GM21723 (cell line): ENCODE data around the gene ACD.

Experiments used
- ATAC-seq: cut with Tn5 transposase; IDR thresholded peaks from one replicate; pipeline ENCODE4 v1.9.1; 2021; ENCODE audit warnings: mild to moderate bottlenecking, moderate library complexity; ENCODE audit not compliant: unreplicated experiment

ACD gene

GRCh38 chr16:67676516-67676915, 16.5 kb upstream of the ACD start:
- no peak for ATAC-seq

GRCh38 chr16:67675999-67676398, 15.9 kb upstream of the ACD start:
- no peak for ATAC-seq

- ATAC-seq, result no peak
These were observed 15.5 kb upstream of the ACD start for GRCh38 chr16:67675579-67675935.

- ATAC-seq, result no peak
These were observed 15.0 kb upstream of the ACD start for GRCh38 chr16:67674851-67675578.

DNA sequence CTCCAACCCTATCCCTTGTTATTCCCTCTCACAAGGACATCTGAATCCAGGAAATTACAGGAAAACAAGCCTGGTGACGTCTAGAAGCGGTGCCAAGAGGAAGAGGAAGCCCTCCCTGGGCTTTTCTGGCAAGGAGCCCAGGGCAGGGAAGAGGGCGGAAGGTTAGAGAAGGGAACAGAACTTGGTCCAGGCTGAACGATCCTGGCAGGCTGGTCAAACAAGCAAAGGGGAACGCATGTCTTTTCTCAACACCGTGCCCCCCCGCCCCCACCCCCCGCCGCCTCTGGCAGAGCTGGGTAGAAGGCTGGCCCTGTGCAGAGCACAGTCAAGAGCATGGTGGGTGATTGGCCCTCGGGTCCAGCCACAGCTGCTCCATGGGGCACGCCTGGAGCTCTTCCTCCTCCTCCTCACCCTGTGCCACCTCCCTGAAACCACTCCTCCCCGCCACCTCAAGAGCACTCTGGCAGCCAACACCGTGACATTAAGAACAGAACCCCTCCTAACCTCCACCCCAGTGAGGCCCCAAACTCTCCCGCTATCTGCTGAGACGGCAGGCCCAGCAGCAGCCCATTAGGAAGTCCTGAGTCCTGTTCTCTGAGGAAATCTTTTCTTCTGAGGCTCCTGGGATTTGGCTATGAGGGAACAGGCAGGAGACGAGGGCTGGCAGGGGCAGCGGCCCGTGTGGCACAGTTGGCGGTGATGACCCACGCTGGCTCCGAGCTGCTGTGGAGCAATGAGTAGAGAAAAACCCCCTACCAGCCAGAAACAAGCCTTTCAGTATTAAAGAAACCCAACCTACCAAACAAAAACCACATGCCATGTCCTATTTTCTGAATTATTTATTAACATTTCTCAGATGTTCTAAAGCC, 13.9 kb upstream of the ACD start:
- ATAC-seq, result no peak

DNA sequence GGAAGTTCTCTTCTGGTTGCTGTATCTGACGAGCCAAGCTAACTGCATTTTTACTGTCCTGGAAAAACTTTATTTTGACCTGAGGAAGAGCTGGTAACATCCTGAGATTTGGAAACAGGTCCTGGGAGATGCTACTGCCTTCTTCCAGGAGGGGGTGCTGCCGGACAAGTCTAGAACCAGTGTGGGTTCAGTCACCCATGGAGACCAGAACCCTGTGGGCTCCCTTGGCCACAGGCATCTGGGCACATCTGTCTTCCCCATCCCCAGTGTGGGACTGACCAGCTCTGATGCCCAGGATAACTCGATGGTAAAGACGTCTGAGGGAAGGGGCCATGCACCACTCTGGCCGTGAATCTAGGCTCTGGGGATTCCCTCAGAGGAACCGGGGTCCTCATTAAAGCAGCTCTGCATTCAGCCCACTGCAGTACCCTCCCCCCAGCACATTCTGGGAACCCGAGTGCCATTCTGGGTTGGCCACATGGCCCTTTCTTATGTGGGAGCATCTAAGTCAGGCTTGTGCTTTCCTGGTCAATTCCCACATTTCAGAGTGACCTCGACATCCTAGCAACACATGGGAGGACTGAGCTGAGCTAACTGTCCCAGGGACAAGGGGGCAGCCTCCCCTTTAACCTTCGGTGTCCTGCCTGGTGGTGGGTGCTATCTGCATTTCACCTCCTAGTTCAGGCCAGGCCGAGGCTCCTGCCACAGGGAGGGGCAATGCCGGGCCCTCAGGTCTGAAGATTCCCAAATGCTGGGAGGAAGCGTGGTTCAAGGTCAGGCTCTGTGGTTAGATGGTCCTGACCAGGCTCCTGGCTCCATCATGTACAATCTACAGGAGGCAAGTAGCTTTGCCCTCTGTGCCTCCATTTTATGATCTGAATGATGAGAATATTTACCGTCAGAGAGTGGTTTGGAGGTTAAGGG, 12.9 kb upstream of the ACD start:
- no peak for ATAC-seq

DNA sequence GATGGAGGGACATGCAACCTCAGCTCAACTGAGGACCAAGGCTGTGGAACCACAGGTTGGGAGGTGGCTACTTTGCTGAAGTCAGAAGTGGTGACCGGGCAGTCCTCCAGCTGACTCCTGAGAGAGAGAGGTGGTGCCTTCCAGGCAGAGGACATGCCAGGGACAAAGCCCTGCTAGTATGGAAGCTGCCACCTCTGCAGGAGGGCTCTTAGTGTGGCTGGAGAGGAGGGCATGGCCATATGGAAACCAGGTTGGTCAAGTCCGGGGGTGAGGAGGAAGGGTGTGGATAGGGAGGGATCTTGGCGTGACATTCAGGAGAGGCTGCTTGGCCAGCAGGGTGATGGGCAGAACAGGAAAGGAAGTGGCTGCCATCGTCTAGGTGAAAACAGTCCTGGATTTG, 12.2 kb upstream of the ACD start:
- no peak for ATAC-seq

GRCh38 chr16:67669499-67670101, 9.5 kb upstream of the ACD start:
- ATAC-seq, result no peak

- ATAC-seq, result no peak
These were observed 8.6 kb upstream of the ACD start for GRCh38 chr16:67668495-67669157.

GRCh38 chr16:67667817-67668494, 7.9 kb upstream of the ACD start:
- ATAC-seq, result peak; percentile 72

DNA sequence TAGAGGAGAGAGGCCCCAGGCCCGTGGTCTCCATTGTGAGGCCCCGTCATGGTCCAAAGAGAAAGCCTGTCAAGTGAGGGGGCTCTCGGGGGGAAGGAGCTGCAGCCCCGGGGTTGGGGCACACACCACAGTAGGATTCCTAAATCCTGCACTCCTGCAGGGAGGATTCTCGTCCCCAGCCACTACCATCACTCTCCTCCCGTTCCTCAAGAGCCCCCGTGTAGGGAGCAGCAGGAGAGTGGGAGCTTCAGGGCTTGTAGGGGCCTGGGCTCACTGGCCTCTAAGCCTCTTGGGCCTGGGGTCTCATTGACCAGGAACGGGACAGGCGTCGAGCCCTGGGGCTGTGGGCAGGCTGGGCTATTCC, 7.4 kb upstream of the ACD start:
- no peak for ATAC-seq

GRCh38 chr16:67666559-67667452, 6.7 kb upstream of the ACD start, which contains the start of the genes C16orf86 and ENKD1:
Gene C16orf86 (plus strand): TSS chr16:67666814. CDS start chr16:67666971, 157 bp downstream.
Gene ENKD1 (minus strand): TSS chr16:67666750. CDS start chr16:67666442, 308 bp downstream.
- peak; percentile 67 for ATAC-seq

DNA sequence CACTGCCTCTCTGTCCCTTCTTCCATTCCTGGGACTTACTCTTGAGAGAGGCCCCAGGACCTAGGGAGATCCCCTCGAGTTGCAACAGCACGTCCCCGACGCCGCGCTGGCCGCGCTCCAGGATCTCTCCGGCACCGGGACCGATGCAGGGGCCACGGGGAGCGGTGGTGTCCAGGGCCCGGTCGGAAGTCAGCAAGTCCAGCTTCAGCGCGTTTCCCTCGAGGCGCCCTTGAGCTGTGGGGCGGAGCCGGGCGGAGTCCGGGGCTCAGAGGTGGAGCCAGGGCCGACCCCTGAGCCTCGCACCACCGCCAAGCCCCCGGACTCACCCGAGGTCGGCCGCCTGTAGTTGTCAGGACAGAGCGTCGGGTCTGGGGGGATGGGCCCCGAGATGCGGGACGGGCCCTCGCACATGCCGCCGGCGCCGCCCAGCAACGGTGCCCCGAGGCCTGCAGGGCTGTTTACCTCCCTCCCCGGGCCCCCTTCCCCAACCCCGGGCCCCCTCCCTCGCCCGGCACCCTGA, 6.0 kb upstream of the ACD start:
- no peak for ATAC-seq

DNA sequence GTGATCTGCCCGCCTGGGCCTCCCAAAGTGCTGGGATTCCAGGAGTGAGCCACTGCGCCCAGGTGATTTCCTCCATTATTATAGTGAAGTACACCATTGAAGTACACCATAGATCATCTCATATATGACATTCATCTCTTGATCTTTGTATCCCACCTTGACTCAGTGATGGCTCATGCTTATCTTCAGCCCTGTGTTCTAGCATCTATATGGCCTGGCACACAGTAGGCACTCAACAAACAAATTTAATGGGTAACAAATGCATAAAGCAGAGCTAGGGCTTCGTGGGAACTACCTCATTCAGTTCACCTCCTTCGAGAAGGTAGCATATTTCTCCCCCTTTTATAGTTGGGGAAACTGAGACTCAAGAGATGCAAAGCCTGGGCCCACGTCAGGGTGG, 5.5 kb upstream of the ACD start:
- no peak for ATAC-seq

- no peak for ATAC-seq
These were observed 4.8 kb upstream of the ACD start for GRCh38 chr16:67664871-67665270.

GRCh38 chr16:67664258-67664657, 4.2 kb upstream of the ACD start:
- ATAC-seq, result no peak

- ATAC-seq, result no peak
These were observed 3.8 kb upstream of the ACD start for GRCh38 chr16:67663877-67664222.

DNA sequence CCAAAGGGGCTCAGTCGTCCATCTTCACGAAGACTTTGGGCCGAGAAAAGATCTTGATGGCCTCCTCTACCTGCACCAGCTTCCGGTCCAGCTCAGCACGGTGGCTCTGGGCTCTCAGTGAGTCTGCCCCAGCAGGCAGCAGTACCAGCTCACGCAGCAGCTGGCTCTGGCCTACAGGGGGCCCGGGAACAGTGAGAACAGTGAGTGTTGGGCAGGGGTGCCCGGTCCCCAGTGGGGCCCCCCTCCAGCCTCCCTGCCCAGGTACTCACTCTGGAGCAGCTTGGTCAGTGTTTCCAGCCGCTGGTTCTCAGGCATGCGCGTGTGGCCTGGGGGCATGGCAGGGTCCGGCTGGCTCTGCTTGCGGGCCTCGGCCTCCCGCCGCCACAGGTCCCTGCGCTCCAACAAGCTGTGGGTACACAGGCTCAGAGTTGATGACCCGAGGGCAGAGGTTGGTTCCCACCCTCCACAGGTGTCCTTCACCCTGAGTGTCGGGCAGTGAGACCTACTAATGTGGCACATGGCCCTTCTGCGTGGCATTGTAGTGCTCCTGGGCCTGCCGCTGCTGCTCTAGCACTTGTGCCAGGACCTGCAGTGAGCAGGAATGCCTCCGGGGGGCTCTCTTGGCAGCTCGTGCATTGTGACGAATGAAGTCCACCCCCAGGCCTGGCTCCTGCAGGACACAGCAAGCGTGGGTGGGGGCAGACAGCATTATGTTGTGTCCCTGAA, 3.3 kb upstream of the ACD start:
- no peak for ATAC-seq
